Stimulated activated effector memory CD8-positive, alpha-beta T cell treated with anti-CD3 and anti-CD28 coated beads, Interleukin-12 subunit alpha, Interleukin-12 subunit beta, amount 100 ng/mL, for 72 hours (primary cell): ENCODE measurements around the gene AUTS2.
A peak's percentile ranks its signal among the peaks of the same experiment; 100 is the strongest.

Experiments used
- ATAC-seq: fragments of 150-1000 bp; cut with Tn5 transposase; 2 replicates; pipeline ENCODE4 v1.10.0; 2021
- DNase-seq, 2 donors: peaks; one replicate each; pipeline ENCODE4 v3.0.0; 2021 to 2022; ENCODE audit warnings: low spot score in 2 of 2
- H3K27ac Mint-ChIP-seq: one replicate; pipeline ENCODE4 v1.8.0; 2022; ENCODE audit warnings: mild to moderate bottlenecking, mixed read lengths
- H3K36me3 Mint-ChIP-seq: one replicate; pipeline ENCODE4 v1.8.0; 2022; ENCODE audit warnings: mild to moderate bottlenecking, mixed read lengths
- H3K4me1 Mint-ChIP-seq: one replicate; pipeline ENCODE4 v1.8.0; 2022; ENCODE audit warnings: mixed read lengths
- H3K4me3 Mint-ChIP-seq: one replicate; pipeline ENCODE4 v1.8.0; 2022; ENCODE audit warnings: mild to moderate bottlenecking, mixed read lengths
- H3K9me3 Mint-ChIP-seq: one replicate; pipeline ENCODE4 v1.8.0; 2022; ENCODE audit warnings: mixed read lengths

The AUTS2 gene

DNA sequence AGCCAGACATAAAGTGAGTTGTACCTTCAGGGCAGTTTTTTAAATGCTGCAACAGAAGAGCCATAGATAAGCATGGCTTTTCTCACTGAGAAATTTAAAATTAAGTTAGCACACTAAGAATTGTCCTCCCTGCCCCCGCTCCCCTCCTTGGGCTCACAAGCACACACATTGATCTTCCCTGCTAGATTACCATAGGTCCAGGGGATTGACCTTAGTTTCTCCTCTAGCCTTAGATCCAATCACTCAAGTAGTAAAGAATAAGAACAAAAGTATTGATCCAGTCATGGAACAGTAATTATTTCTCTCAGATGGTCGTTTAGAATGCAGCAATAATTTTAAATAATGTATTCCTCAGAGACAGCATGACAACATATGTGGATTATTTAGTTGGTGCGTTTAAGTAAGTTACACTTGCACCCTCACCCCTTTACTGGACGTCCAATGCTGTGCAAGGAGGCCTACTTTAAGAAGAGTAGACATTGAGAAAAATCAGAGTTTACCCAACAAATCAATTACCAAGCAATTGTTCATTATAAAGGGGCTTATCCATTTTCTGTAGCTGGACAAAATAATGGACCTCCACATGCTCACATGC lies 850.1 kb downstream of the AUTS2 start:
- H3K4me3 Mint-ChIP-seq: no peak overlapping the region
- DNase-seq (no peak), ATAC-seq (no peak)
- H3K9me3 Mint-ChIP-seq: no peaks in the 10 kb centered on the region
- H3K4me1 Mint-ChIP-seq: no peaks in the 10 kb centered on the region
- no peaks in the 10 kb centered on the region for H3K36me3 Mint-ChIP-seq
- no peak overlapping the region for H3K27ac Mint-ChIP-seq

DNA sequence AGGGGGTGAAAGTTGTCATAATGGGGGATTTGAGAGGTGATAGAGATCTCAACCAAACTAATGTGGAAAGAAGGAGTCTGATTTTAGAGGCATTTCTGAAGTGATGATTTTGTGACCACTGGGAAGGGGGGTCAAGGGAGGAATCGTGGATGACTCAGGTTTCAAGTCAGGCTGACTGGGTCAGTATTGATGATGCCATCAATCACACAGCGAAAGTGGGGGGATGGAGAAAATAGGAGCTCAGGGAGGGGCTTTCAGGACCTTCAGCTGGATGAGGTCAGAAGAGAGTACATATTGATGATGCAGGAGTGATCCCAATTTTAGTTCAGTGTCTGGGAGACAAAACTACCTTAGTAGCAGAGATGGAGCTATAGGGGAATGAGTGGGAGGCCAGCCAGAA lies 852.5 kb downstream of the AUTS2 start:
- Mint-ChIP-seq H3K27ac (no peak overlapping the region), H3K9me3 (no peaks in the 10 kb centered on the region), H3K4me3 (no peak overlapping the region), H3K4me1 (no peaks in the 10 kb centered on the region), H3K36me3 (no peaks in the 10 kb centered on the region)
- no peak for DNase-seq
- ATAC-seq: no peak

DNA sequence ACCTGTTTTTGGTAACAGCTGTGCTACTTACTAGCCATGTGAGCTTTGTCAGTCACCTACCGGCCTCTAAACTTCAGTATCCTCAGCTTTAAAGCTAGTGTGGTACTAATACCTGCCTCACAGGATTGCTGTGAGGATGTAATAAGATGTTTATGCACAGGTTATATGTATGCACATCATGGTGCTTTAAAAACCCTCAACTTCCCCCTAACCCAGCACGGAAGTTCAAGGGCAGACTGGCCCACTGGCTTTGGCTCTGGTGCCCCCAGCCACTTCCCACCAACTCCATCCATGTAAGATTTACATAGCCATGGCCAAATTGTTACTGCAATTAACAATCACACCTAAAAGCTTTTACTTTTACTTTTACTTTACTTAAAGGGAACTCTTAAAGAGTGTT lies 857.6 kb downstream of the AUTS2 start:
- H3K36me3 Mint-ChIP-seq: no peaks in the 10 kb centered on the region
- H3K9me3 Mint-ChIP-seq: no peaks in the 10 kb centered on the region
- H3K4me3 Mint-ChIP-seq: no peak overlapping the region
- H3K27ac Mint-ChIP-seq: no peak overlapping the region
- peaks cover 17% of the 10 kb centered on the region for H3K4me1 Mint-ChIP-seq
- no peak for ATAC-seq
- DNase-seq: no peak

DNA sequence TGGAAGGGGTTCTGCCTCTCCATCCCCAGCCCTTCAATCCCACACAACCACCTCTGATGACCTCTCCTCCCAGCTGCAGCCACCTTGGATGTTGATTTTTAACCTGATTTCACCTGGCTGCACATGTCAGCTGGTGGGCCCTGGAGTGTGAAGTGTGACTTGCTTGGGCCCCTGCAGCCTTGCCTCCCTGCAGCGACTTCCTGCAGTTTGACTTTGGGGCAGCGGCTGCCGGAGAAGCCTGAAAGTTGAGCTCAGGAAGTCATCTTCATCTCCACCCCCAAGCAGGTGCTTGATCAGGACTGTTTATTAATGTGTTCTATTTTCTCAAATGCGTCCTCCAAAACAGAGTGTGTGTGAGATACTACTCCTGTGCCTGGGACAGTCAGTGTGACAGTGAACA lies 858.4 kb downstream of the AUTS2 start:
- DNase-seq: no peak
- H3K4me3 Mint-ChIP-seq: no peak overlapping the region
- no peak overlapping the region for H3K27ac Mint-ChIP-seq
- H3K4me1 Mint-ChIP-seq: peaks cover 17% of the 10 kb centered on the region
- ATAC-seq: peak; percentile 39
- H3K9me3 Mint-ChIP-seq: no peaks in the 10 kb centered on the region
- H3K36me3 Mint-ChIP-seq: no peaks in the 10 kb centered on the region

DNA sequence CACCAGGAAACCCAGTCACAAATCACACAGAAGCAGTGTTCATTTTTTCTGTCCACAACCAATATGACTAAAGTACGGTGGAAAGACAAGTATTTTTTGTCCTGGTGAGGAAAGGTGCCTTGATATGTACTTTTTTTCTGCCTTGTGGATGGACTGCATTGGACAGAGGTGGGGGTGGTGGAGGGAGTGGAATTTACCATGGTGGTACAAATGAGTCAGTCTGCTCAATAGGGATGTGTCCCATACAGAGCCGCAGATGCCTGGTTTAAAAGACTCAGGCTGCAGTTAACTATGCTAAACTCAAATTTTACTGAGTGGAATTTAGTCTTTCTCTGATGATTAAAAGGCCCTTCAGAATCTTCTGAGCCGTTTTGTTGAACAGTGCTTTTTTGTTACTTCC lies 859.2 kb downstream of the AUTS2 start:
- H3K27ac Mint-ChIP-seq: peak overlapping the region; percentile 54
- DNase-seq (no peak), ATAC-seq (no peak)
- peaks cover 17% of the 10 kb centered on the region for H3K4me1 Mint-ChIP-seq
- H3K36me3 Mint-ChIP-seq: no peaks in the 10 kb centered on the region
- no peak overlapping the region for H3K4me3 Mint-ChIP-seq
- H3K9me3 Mint-ChIP-seq: no peaks in the 10 kb centered on the region

DNA sequence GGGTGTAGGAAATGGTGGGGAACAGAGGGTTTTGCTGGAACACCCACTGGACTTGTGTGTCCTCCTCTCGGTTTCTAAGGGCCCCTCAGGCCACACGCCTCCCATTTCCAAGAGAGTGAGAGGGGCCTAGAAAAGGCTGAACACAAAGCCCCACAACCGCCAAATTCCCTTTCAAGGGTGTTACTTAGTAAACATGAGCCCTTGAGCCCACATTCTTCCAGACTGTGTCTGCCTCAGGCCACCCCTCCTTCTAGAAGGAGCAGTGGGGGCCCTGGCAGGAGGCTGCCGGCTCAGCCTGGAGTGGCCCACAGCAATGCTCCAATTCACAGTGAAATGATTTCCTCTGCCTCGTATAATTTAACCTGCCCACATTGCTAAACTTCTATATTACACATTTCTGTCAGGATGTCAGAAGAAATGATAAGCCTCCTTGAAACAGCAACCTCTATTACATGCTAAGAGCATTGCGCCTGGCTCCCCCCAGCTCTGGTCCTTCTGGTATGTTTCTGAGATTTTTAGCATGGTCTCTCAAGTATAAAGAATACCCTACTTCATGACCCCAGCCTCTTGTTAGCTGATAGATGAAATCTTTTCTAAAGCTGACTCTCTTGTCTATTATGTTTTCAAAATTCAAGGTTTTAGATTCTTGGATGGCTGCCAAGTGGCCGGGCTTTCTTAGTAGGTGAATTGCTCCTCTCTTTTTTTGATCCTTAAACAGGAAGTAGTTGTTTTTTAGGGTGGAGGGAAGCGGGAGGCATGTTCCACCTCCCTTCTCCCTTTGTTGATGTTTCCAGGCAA lies 859.8 kb downstream of the AUTS2 start:
- Mint-ChIP-seq H3K4me3 (no peak overlapping the region), H3K27ac (peak overlapping the region; percentile 54), H3K36me3 (no peaks in the 10 kb centered on the region), H3K9me3 (no peaks in the 10 kb centered on the region), H3K4me1 (peaks cover 17% of the 10 kb centered on the region)
- no peak for ATAC-seq
- no peak for DNase-seq

- no peak for DNase-seq
- ATAC-seq: no peak
- no peaks in the 10 kb centered on the region for H3K36me3 Mint-ChIP-seq
- H3K4me3 Mint-ChIP-seq: no peak overlapping the region
- H3K4me1 Mint-ChIP-seq: peaks cover 17% of the 10 kb centered on the region
- no peaks in the 10 kb centered on the region for H3K9me3 Mint-ChIP-seq
- no peak overlapping the region for H3K27ac Mint-ChIP-seq
Measured at GRCh38 chr7:70458745-70459144, 860.5 kb downstream of the AUTS2 start.

- no peak for DNase-seq
- Mint-ChIP-seq H3K9me3 (no peaks in the 10 kb centered on the region), H3K36me3 (no peaks in the 10 kb centered on the region), H3K27ac (no peak overlapping the region), H3K4me3 (no peak overlapping the region), H3K4me1 (peaks cover 17% of the 10 kb centered on the region)
- no peak for ATAC-seq
Measured at GRCh38 chr7:70459546-70459945, 861.3 kb downstream of the AUTS2 start.

DNA sequence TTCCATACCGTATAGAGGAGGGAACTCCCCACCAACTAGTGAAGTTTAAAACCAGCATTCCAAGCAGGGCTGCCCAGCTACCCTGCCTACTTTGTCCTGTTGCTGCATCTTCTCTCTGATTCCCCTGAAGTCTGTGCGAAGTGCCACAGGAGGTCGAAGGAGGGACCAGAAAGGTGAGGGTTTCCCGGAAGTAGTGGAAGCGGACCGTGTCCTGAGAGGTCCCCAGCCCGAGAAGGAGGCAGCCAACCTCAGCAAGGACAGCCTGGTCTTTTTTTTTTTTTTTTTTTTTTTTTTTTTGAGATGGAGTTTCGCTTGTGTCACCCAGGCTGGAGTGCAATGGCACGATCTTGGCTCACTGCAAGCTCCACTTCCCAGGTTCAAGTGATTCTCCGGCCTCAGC lies 861.8 kb downstream of the AUTS2 start:
- H3K4me1 Mint-ChIP-seq: peaks cover 17% of the 10 kb centered on the region
- H3K4me3 Mint-ChIP-seq: no peak overlapping the region
- ATAC-seq (no peak), DNase-seq (no peak)
- no peaks in the 10 kb centered on the region for H3K36me3 Mint-ChIP-seq
- no peak overlapping the region for H3K27ac Mint-ChIP-seq
- no peaks in the 10 kb centered on the region for H3K9me3 Mint-ChIP-seq

DNA sequence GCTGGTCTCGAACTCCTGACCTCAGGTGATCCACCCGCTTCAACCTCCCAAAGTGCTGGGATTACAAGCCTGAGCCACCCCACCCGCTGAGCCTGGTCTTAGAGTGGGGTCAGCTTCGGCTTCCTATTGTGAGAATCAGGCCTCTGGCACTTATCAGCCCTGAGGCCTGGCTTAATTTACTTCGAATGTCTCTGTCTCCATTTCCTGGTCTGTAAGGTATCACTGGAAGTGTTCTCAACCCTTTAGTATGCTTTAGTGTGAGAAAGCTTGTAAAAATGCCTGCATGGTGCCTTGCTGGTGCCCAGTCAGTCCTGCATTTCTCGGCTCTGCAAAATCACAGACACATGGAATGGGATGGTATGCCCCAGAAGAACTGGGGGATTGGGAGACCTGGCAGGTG lies 862.3 kb downstream of the AUTS2 start:
- no peak overlapping the region for H3K27ac Mint-ChIP-seq
- DNase-seq: no peak
- no peaks in the 10 kb centered on the region for H3K9me3 Mint-ChIP-seq
- H3K36me3 Mint-ChIP-seq: no peaks in the 10 kb centered on the region
- H3K4me3 Mint-ChIP-seq: no peak overlapping the region
- ATAC-seq: no peak
- H3K4me1 Mint-ChIP-seq: peaks cover 17% of the 10 kb centered on the region

DNA sequence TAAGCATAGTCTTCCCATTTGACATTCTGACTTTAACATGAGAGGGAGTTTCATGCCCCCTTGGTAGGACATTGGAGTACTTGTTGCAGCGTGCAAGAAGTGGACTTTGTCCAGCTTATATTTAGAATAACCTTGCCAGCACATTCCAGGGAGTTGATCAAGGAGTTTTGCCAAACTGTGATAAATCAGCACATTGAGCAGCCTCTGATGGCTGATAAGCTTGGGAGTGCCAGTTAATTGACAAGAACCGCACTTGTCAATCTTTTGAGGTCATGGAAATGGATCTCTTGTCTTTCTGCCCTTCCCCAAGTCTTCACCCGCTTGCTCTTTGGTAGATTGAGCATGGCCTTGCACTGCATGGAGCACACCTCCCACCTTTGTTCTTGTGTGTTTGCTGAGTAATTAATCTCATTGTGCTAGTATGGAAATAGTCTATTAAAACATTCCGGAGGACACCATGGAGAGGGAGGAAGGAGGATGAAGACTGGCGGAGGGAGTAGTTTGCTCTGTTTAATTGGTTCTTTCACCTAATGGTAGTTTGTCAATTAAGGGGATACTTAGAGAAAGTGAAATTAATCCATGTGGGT lies 865.2 kb downstream of the AUTS2 start:
- H3K4me3 Mint-ChIP-seq: no peak overlapping the region
- ATAC-seq (no peak), DNase-seq (no peak)
- no peaks in the 10 kb centered on the region for H3K36me3 Mint-ChIP-seq
- no peaks in the 10 kb centered on the region for H3K9me3 Mint-ChIP-seq
- H3K27ac Mint-ChIP-seq: no peak overlapping the region
- H3K4me1 Mint-ChIP-seq: no peaks in the 10 kb centered on the region

GRCh38 chr7:70466725-70467364 lies 868.6 kb downstream of the AUTS2 start:
- Mint-ChIP-seq H3K4me3 (no peak overlapping the region), H3K27ac (no peak overlapping the region), H3K9me3 (no peaks in the 10 kb centered on the region), H3K4me1 (no peaks in the 10 kb centered on the region), H3K36me3 (no peaks in the 10 kb centered on the region)
- DNase-seq: no peak
- no peak for ATAC-seq

DNA sequence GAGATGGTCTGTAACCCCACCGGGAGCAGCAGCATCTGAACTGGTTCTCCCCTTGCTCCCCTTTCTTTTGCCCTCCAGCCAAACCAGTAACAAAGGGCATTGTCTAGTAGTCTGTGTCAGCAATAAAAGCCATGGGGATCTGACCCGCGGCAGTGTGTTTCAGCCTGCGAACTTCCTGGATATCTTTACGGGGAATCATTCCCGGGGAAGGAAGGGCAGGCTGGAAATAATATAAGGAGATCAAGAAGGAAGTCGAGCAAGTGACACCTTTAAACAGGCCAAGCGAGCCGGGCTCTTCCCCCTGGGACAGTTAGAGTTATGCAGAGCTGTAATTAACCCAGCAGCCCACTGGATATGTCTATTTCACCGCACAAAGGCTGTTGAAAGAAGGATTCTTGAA lies 872.5 kb downstream of the AUTS2 start:
- no peaks in the 10 kb centered on the region for H3K36me3 Mint-ChIP-seq
- ATAC-seq (no peak), DNase-seq (no peak)
- H3K9me3 Mint-ChIP-seq: no peaks in the 10 kb centered on the region
- no peaks in the 10 kb centered on the region for H3K4me1 Mint-ChIP-seq
- no peak overlapping the region for H3K27ac Mint-ChIP-seq
- H3K4me3 Mint-ChIP-seq: no peak overlapping the region

DNA sequence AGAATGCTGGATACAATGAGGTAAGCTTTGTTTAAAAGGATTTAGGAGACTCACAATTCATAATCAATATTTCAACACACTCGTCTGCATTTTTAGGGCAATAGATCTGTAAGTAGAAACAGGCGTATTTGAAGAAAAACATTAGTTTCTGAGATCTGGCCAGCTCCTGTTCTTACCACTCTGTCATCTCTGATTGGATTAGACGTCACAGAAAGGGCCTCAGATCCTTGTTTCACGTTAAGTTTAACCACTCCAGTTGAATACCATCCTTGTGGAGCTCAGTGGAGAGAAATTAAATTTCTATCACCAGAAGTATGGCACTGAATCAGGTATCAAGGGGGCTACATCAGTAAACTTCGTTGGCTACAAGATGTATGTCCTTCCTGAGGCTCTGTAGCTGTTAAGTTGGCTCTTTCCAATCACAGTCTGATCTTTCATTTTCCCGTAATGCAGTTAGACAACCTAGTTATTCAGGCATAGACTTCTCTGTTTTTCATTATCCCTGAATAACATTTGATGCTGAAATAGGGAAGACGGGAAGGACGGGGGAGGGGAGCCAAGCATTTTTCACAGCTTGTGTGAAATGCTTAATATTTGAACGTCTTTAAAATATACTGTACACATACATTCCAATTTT lies 874.4 kb downstream of the AUTS2 start:
- no peak for DNase-seq

DNA sequence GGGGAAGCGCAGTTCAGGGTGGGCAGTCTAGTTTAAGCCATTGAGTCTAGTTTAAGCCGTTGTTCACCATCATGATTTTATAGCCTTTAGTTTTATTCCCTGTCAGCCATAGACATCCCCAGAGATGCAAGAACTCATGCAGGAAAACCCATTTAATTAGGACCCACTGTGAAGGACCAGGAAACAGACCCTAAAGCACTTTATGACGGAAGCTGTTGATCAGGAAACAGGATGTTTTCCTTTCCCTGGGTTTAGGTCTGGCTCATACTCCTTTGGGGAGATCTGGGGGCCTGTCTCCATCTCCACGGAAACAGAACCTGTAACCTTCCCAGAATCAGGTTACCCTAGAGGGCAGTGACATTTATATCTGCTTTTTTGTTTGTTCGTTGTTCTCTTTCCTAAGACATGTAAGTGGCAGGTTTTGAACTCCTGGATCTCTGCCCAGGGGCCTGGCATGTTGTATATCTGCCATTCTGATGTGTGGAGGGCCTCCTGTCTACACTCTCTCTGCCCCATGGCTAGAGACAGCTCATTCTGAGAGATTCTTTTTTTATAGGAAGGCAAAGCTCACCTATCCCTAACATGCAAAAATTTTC lies 876.5 kb downstream of the AUTS2 start:
- Mint-ChIP-seq H3K9me3 (no peaks in the 10 kb centered on the region), H3K36me3 (no peaks in the 10 kb centered on the region), H3K4me3 (no peak overlapping the region), H3K4me1 (peaks cover 6% of the 10 kb centered on the region), H3K27ac (no peak overlapping the region)
- ATAC-seq: no peak
- DNase-seq: no peak

More for the DNA sequence above, 874.4 kb downstream of the AUTS2 start:
- no peak overlapping the region for H3K4me3 Mint-ChIP-seq
- H3K4me1 Mint-ChIP-seq: no peaks in the 10 kb centered on the region
- ATAC-seq: no peak
- no peak overlapping the region for H3K27ac Mint-ChIP-seq
- no peaks in the 10 kb centered on the region for H3K9me3 Mint-ChIP-seq
- no peaks in the 10 kb centered on the region for H3K36me3 Mint-ChIP-seq
